NB4 (cell line): ENCODE data around the gene CCNE1.

Experiments
- POLR2A ChIP-seq: IDR thresholded peaks from 2 replicates; pipeline ENCODE4 v1.6.1; 2011; ENCODE audit warnings: mild to moderate bottlenecking; ENCODE audit not compliant: insufficient read length; ENCODE audit errors: extremely low read depth
- TF ChIP-seq, protein P1 (sequence below): IDR thresholded peaks from 2 replicates; pipeline ENCODE4 v1.6.1; 2011; ENCODE audit warnings: low read depth, low read length
- TF ChIP-seq, protein P2 (sequence below): IDR thresholded peaks from one replicate; pipeline ENCODE4 v1.5.1; 2012; ENCODE audit warnings: low read depth, low read length

DNA sequence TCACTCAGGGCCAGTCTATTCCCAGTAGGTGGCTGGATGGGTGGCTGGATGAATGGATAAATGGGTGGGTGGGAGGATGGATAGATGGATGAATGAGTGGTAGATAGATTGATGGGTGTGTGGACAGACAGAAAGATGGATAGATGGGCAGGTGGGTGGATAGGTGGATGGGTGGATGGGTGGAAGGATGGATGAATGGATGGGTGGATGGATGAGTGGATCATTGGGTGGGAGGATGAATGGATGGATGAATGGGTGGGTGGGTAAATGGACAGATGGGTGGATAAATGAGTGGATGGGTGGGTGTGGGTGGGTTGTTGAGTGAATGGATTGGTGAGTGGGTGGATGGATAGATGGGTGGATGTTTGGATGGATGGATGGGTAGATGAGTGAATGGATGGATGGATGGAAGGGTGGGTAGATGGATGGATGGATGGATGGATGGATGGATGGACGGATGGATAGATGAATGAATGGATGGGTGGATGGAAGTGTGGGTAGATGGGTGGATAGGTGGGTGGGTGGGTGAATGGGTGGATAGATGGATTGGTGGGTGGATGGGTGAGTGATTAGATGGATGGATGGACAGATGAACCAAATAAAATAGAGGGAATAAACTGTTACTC is 27.1 kb upstream of the CCNE1 start:
- TF ChIP-seq, protein P1, sequence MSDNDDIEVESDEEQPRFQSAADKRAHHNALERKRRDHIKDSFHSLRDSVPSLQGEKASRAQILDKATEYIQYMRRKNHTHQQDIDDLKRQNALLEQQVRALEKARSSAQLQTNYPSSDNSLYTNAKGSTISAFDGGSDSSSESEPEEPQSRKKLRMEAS = no peak
- TF ChIP-seq, protein P2, sequence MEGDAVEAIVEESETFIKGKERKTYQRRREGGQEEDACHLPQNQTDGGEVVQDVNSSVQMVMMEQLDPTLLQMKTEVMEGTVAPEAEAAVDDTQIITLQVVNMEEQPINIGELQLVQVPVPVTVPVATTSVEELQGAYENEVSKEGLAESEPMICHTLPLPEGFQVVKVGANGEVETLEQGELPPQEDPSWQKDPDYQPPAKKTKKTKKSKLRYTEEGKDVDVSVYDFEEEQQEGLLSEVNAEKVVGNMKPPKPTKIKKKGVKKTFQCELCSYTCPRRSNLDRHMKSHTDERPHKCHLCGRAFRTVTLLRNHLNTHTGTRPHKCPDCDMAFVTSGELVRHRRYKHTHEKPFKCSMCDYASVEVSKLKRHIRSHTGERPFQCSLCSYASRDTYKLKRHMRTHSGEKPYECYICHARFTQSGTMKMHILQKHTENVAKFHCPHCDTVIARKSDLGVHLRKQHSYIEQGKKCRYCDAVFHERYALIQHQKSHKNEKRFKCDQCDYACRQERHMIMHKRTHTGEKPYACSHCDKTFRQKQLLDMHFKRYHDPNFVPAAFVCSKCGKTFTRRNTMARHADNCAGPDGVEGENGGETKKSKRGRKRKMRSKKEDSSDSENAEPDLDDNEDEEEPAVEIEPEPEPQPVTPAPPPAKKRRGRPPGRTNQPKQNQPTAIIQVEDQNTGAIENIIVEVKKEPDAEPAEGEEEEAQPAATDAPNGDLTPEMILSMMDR = no peak
- no peak for TF ChIP-seq POLR2A
